ENCODE data around the gene GPR152.

- no peak for TF ChIP-seq POLR2A (IDR thresholded peaks at IDR 0.05; ENCODE audit: borderline replicate concordance, extremely low read depth, insufficient read depth, insufficient read length)
- TF ChIP-seq, protein P1, sequence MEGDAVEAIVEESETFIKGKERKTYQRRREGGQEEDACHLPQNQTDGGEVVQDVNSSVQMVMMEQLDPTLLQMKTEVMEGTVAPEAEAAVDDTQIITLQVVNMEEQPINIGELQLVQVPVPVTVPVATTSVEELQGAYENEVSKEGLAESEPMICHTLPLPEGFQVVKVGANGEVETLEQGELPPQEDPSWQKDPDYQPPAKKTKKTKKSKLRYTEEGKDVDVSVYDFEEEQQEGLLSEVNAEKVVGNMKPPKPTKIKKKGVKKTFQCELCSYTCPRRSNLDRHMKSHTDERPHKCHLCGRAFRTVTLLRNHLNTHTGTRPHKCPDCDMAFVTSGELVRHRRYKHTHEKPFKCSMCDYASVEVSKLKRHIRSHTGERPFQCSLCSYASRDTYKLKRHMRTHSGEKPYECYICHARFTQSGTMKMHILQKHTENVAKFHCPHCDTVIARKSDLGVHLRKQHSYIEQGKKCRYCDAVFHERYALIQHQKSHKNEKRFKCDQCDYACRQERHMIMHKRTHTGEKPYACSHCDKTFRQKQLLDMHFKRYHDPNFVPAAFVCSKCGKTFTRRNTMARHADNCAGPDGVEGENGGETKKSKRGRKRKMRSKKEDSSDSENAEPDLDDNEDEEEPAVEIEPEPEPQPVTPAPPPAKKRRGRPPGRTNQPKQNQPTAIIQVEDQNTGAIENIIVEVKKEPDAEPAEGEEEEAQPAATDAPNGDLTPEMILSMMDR (IDR thresholded peaks at IDR 0.05 in 2 of 3, conservative IDR thresholded peaks at IDR 0.05 in 1 of 3; ENCODE audit: borderline replicate concordance in 1 of 3, insufficient read depth in 1 of 3, low read depth in 2 of 3, low read length in 2 of 3) = no peak
- no peak for TF ChIP-seq EGR1 (IDR thresholded peaks at IDR 0.05; ENCODE audit: low read depth)
- TF ChIP-seq EZH2phosphoT487 (IDR thresholded peaks at IDR 0.05; ENCODE audit: borderline replicate concordance) = no peak
Observed at GRCh38 chr11:67486481-67487195, 34.1 kb upstream of the GPR152 start.

All from HCT116 (cell line).